Activated CD4-positive, alpha-beta T cell treated with anti-CD3 and anti-CD28 coated beads for 36 hours (primary cell): ENCODE measurements around the gene A4GNT. TPM values are rescaled to one million over a fixed set of nuclear protein-coding genes. Genes with fewer than 3 reads are reported as not detected.
"Not testable (repeated sequence)": the region's sequence is repeated elsewhere in the genome, so short reads cannot be mapped to it uniquely, and the experiment has no call there.

Experiments
- ATAC-seq: fragments of 200-7000 bp; cut with Tn5 transposase; one replicate; pipeline ENCODE4 v1.10.0; 2021; ENCODE audit warnings: mild to moderate bottlenecking, moderate library complexity
- CTCF ChIA-PET: fragments of 350-600 bp; sonication (Branson Sonifier 250); formaldehyde crosslinking; loops from one replicate; lab custom pipeline; 2021; ENCODE audit warnings: antibody characterized with exemption; lab: Charles Lee
- POLR2A ChIA-PET: fragments of 350-600 bp; sonication (Branson Sonifier 250); formaldehyde crosslinking; loops from one replicate; lab custom pipeline; 2021; ENCODE audit warnings: antibody characterized with exemption, inconsistent platforms; lab: Charles Lee
- DNase-seq: peaks from one replicate; pipeline ENCODE4 v3.0.0-alpha.2; 2020
- H3K27ac Mint-ChIP-seq: one replicate; pipeline ENCODE4 v1.8.0; 2021; ENCODE audit warnings: mixed read lengths
- H3K27me3 Mint-ChIP-seq: one replicate; pipeline ENCODE4 v1.8.0; 2021; ENCODE audit warnings: mixed read lengths
- H3K36me3 Mint-ChIP-seq: one replicate; pipeline ENCODE4 v1.8.0; 2021; ENCODE audit warnings: low read depth, mixed read lengths
- H3K4me1 Mint-ChIP-seq: one replicate; pipeline ENCODE4 v1.8.0; 2021; ENCODE audit warnings: mixed read lengths
- H3K4me3 Mint-ChIP-seq: one replicate; pipeline ENCODE4 v1.8.0; 2021; ENCODE audit warnings: mild to moderate bottlenecking, moderate library complexity, mixed read lengths
- H3K9me3 Mint-ChIP-seq: one replicate; pipeline ENCODE4 v1.8.0; 2021; ENCODE audit warnings: low read depth, mixed read lengths
- intact Hi-C, 2 experiments: fragments of 100-400 bp; cut with DNase I in 1 of 2; cut with micrococcal nuclease in 1 of 2; formaldehyde crosslinking; loops; one replicate each; pipeline versions ENCODE4 v1.14.2 to v1.15.1; 2022 to 2024; cut with DNase I, micrococcal nuclease
- total RNA-seq, 2 experiments: library from RNA; stranded (reverse); gene quantifications; one replicate each; pipeline ENCODE4 v1.2.3, GENCODE V29; 2021

The A4GNT gene
- total RNA-seq, 2 experiments from 2014 or later: not detected

DNA sequence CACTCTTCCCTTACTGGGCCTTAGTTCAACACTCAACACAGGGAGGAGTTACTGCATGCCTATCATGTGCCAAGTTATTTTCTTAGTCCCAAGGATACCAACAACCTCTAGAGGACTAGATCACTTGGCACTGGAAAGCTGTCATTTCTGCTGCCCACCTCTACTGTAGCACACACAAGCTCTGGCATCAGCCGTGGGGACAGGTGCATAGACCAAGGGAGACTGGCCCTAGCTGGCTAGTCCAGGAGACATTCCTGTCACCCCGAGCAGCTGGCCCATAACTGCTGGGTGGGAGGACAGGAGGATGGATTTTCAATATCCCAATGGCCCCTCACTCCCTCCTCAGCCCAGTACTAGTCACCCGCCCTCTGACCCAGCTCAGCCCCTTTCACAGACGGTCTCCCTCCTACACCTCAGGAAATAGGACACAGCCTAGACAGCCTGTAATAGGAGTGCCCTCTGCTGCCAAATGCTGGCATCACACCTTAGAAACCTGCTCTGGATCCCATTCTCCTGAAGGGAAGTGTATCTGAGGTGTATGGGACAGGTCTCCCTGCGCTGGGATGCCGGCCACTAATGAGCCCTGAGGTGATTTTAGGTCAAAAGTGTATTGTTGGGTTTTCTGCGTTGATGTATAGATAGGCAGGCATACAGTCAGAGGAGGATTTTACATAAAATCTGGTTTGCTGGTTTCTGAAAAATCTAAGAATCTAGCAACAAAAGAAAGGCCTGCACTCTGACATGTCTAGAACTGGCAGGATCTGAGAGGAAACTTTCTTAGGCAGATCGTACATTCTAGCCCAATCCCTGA, 13.4 kb downstream of the A4GNT start:
- ChIA-PET POLR2A (no interaction called here), CTCF (interaction anchor here (0.6 to 3.7 kb wide), 21 partner anchors 9 to 1803 kb away, joined by 3 to 42 read pairs (median 4); partner anchors contain the start of gene A4GNT)
- peak; percentile 72 for ATAC-seq
- H3K36me3 Mint-ChIP-seq: no peaks in the 10 kb centered on the region
- peaks cover 20% of the 10 kb centered on the region for H3K27me3 Mint-ChIP-seq
- H3K4me1 Mint-ChIP-seq: peaks cover 4% of the 10 kb centered on the region
- DNase-seq: peak; percentile 77
- no peak overlapping the region for H3K27ac Mint-ChIP-seq
- intact Hi-C loops: loop anchor here (1.0 kb wide), 1 partner anchor 51 kb away; no protein-coding TSS in a partner anchor
- no peaks in the 10 kb centered on the region for H3K9me3 Mint-ChIP-seq
- H3K4me3 Mint-ChIP-seq: no peak overlapping the region

DNA sequence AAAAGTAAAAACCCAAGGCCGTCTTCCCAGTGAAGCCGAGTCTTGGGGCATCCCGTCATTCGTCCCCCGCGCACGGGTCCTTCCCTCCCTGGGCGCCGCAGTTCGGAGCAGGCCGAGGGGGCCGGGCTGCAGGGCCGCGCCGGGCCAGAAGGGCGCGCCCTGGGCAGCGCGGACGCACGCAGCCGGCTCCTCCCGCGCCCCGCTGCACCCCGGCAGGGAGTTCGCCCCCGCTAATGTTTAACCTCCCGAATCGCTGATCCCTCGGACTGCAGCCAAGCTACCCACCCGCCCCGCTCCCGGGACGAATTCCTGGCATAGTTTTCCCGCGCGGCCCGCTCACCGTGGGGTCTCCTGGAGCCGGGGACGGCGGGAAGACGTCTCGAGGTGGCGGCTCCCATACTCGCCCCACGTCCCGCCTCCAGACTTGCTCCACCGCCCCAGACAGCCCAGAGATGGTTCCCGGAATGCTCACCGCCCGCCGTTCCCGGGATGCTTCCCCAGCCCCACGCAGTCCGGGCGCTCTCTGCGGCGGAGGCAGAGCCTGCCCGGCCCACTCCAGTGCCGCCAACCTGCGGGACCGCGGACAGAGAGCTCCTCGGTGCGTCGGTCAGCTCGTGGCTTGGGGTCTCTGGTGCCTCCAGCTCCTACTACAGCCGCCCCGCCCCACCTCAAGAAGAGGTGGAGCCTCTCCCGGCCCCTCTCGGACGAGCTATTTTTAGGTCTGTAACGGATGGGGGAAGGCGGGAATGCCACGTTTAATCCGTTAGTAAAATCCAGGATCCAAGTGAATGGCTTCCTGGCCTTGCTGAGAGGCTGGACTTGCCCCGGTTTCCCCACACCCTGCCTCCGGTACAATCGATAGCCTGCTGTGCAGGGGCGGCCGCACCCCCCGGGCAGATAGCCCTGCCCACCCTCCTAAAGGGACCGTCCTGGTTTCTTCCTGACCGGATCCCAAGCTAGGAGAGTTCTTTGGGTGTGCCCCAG, 16.9 kb downstream of the A4GNT start, which contains the start of gene DZIP1L:
TSS of gene DZIP1L (minus strand) at position 621 of the 984 bp plus-strand sequence. CDS start 11,637 bp downstream, outside the sequence.
- ATAC-seq (peak; percentile 91), DNase-seq (peak; percentile 57)
- H3K4me1 Mint-ChIP-seq: peaks cover 4% of the 10 kb centered on the region
- H3K36me3 Mint-ChIP-seq: no peaks in the 10 kb centered on the region
- intact Hi-C loops: no loop called here
- no peak within 1 kb of the TSS for H3K27ac Mint-ChIP-seq
- H3K27me3 Mint-ChIP-seq: peaks cover 31% of the 10 kb centered on the region
- no peaks in the 10 kb centered on the region for H3K9me3 Mint-ChIP-seq
- POLR2A ChIA-PET: no interaction called here
- CTCF ChIA-PET: interaction anchor here (0.6 to 2.0 kb wide), 4 partner anchors 13 to 218 kb away, joined by 3 to 9 read pairs (median 4); no protein-coding TSS in a partner anchor
- H3K4me3 Mint-ChIP-seq: peak within 1 kb of the TSS; percentile 69

DNA sequence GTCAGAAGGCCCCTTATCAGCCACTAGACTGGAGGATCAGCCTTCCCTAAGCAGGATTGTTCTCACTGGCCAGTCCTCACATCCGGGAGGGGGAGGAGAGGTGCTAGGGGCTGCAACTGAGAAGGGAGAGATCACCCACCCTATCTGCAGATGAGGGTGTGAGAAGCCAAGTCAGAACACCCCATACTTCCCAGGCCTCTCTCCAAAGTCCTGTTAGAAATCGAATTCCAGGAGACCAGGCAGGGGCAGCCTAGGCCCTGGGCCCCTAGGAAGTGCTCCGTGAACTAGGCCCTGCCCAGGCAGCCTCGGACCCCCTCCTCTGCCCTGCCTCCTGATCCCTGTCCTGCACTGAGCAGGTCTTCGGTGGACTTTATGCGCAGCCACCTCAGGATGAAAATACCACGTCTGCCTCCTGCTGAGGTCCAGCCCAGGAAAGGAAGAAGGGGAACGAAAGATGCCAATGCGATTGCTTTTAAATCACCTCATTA, 17.7 kb downstream of the A4GNT start:
- H3K9me3 Mint-ChIP-seq: no peaks in the 10 kb centered on the region
- peaks cover 30% of the 10 kb centered on the region for H3K27me3 Mint-ChIP-seq
- peaks cover 4% of the 10 kb centered on the region for H3K4me1 Mint-ChIP-seq
- intact Hi-C loops: no loop called here
- H3K4me3 Mint-ChIP-seq: peak overlapping the region; percentile 69
- ATAC-seq: no peak
- DNase-seq: no peak
- H3K36me3 Mint-ChIP-seq: no peaks in the 10 kb centered on the region
- H3K27ac Mint-ChIP-seq: no peak overlapping the region
- CTCF ChIA-PET: interaction anchor here (1.3 kb wide), 1 partner anchor 219 kb away, joined by 3 read pairs; no protein-coding TSS in a partner anchor
- POLR2A ChIA-PET: no interaction called here

DNA sequence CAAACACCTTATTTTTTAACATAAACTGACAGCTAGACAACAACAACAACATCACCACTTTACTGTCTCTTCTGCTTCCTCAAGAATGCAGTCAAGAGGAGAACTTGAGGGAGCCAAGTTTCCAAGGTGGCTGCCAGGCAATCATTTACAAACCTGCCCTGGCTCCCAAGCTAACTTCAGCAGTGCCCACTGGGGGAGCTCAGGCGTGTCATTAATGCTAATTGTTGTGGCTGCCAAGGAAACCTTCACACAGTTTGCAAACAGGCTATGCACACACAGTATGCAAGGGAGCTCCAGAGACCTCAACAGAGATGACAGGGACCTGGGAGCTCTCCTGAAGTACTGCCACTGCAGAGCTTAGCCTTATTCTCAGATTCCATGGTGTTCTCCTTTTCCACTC, 18.9 kb downstream of the A4GNT start:
- no peaks in the 10 kb centered on the region for H3K36me3 Mint-ChIP-seq
- intact Hi-C loops: no loop called here
- no peak for DNase-seq
- peaks cover 4% of the 10 kb centered on the region for H3K4me1 Mint-ChIP-seq
- H3K27me3 Mint-ChIP-seq: peaks cover 29% of the 10 kb centered on the region
- no peak overlapping the region for H3K27ac Mint-ChIP-seq
- no peak for ATAC-seq
- ChIA-PET CTCF (interaction anchor here (0.6 to 1.9 kb wide), 2 partner anchors 16 to 48 kb away, joined by 3 to 5 read pairs; no protein-coding TSS in a partner anchor), POLR2A (no interaction called here)
- H3K4me3 Mint-ChIP-seq: no peak overlapping the region
- no peaks in the 10 kb centered on the region for H3K9me3 Mint-ChIP-seq

DNA sequence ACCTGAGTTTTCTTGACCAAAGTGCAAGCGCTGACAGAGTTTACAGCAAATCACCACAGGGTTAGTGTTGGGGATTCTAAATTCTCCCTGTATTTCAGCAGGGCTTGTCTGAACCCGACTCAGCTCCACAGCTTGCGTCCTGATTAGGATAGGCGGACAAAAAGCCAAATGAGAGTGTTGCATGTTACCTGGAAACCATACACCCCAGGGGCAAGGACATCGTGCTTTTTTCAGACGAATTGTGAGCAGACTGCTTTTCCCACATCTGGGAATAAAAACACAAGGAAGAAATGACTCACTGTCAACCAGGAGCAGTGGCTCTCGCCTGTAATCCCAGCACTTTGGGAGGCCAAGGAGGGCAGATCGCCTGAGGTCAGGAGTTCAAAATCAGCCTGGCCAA, 19.8 kb downstream of the A4GNT start:
- no peaks in the 10 kb centered on the region for H3K36me3 Mint-ChIP-seq
- intact Hi-C loops: no loop called here
- CTCF ChIA-PET: interaction anchor here (0.7 to 1.9 kb wide), 4 partner anchors 20 to 47 kb away, joined by 3 to 5 read pairs (median 4); no protein-coding TSS in a partner anchor
- POLR2A ChIA-PET: no interaction called here
- H3K4me3 Mint-ChIP-seq: no peak overlapping the region
- H3K4me1 Mint-ChIP-seq: peaks cover 4% of the 10 kb centered on the region
- no peaks in the 10 kb centered on the region for H3K9me3 Mint-ChIP-seq
- H3K27me3 Mint-ChIP-seq: peaks cover 31% of the 10 kb centered on the region
- no peak overlapping the region for H3K27ac Mint-ChIP-seq
- ATAC-seq: no peak
- DNase-seq: no peak

DNA sequence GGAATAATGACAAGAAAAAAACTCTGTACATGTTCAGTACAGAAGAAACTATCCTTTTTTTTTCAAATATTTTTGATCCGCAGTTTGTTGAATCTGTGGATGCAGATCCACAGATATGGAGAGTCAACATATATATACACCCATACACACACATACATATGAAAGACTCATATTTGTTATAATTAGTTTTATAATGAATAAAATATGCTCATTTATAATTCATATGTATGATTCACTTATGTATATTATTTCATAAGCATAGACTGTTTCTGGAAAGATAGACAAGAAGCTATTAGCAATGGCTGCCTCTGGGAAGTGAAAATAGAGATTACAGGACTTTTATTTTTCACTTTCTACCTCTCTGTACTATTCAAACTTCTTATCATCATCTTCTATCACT, 26.6 kb downstream of the A4GNT start:
- no peak for ATAC-seq
- CTCF ChIA-PET: interaction anchor here (1.1 kb wide), 1 partner anchor 18 kb away, joined by 3 read pairs; no protein-coding TSS in a partner anchor
- peaks cover 11% of the 10 kb centered on the region for H3K27me3 Mint-ChIP-seq

DNA sequence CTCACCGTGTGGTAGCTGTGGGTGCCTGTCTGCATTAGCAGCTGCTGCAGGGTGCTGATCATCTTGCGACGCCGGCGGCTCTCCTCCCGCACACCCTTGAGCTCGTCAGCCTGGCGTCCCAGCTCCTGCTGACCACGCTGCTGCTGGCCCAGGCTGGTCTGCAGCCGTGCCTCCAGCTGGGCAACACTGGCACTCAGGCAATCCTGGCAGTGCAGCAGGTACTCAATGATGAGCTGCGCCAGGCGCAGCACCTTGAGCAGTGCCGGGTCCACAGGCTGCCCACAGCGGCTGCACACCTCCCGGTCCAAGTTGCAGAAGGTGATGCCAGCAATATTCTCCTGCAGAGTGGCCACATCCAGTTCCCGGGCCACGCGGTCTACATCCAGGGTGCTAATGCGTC, 28.7 kb downstream of the A4GNT start:
- Mint-ChIP-seq H3K36me3 (no peaks in the 10 kb centered on the region), H3K27ac (no peak overlapping the region), H3K9me3 (no peaks in the 10 kb centered on the region), H3K4me1 (no peaks in the 10 kb centered on the region), H3K27me3 (peaks cover 7% of the 10 kb centered on the region), H3K4me3 (no peak overlapping the region)
- intact Hi-C loops: no loop called here
- POLR2A ChIA-PET: no interaction called here
- CTCF ChIA-PET: interaction anchor here (1.4 kb wide), 1 partner anchor 51 kb away, joined by 7 read pairs; no protein-coding TSS in a partner anchor
- ATAC-seq: no peak
- no peak for DNase-seq

More for the DNA sequence above, 26.6 kb downstream of the A4GNT start:
- no peaks in the 10 kb centered on the region for H3K36me3 Mint-ChIP-seq
- no peak for DNase-seq
- H3K27ac Mint-ChIP-seq: no peak overlapping the region
- intact Hi-C loops: no loop called here
- H3K4me1 Mint-ChIP-seq: no peaks in the 10 kb centered on the region
- POLR2A ChIA-PET: no interaction called here
- no peak overlapping the region for H3K4me3 Mint-ChIP-seq
- no peaks in the 10 kb centered on the region for H3K9me3 Mint-ChIP-seq

DNA sequence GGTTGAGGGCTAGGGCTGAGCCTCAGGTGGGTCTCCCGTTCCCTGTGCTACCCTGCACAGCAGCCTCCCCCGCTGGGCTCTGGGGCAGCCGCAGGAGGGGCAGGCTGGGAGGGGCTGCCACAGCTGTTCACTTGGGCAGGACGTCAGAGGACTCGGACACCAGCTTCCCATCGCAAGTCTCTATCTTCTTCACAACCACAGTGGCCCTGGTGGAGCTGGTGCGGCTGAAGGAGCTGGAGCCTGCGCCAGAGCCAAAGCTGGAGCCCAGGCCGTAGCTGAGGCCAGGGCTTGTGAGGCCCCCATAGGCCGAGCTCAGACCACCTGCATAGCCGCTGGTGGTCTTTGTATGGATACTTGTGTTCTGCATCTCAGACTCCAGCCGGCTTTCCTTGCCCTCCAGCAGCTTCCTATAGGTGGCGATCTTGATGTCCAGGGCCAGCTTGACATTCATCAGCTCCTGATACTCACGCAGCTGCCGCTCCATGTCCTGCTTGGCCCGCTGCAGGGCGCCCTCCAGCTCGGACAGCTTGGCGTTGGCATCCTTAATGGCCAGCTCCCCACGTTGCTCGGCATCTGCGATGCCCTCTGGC, 30.7 kb downstream of the A4GNT start:
- H3K27ac Mint-ChIP-seq, DNase-seq, H3K4me3 Mint-ChIP-seq, H3K36me3 Mint-ChIP-seq, ATAC-seq, H3K27me3 Mint-ChIP-seq, POLR2A ChIA-PET, H3K9me3 Mint-ChIP-seq, H3K4me1 Mint-ChIP-seq, intact Hi-C loops: not testable (repeated sequence)
- CTCF ChIA-PET: interaction anchor here (0.8 to 1.0 kb wide), 2 partner anchors 17 to 23 kb away, joined by 3 to 4 read pairs; no protein-coding TSS in a partner anchor

DNA sequence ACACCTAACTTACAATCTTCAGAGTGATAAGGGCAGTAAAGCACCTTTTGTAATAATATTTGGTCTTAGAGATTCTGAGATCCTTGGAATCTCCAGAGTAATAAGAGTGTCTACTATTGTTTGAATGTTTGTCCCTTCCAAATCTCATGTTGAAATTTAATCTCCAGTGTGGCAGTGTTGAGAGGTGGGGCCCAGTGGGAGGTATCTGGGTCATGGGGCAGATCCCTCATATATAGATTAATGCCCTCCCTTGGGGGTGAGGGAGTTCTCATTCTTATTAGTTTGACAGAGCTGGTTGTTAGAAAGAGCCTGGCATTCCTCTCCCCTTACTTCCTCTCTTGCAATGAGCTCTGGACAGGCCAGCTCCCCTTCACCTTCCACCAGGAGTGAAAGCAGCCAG, 32.8 kb downstream of the A4GNT start:
- Mint-ChIP-seq H3K4me3 (no peak overlapping the region), H3K27me3 (peaks cover 4% of the 10 kb centered on the region), H3K27ac (no peak overlapping the region), H3K36me3 (no peaks in the 10 kb centered on the region), H3K9me3 (no peaks in the 10 kb centered on the region), H3K4me1 (no peaks in the 10 kb centered on the region)
- CTCF ChIA-PET: interaction anchor here (0.7 kb wide), 1 partner anchor 16 kb away, joined by 5 read pairs; the partner anchor contains the start of gene DZIP1L
- POLR2A ChIA-PET: no interaction called here
- DNase-seq: no peak
- intact Hi-C loops: no loop called here
- ATAC-seq: no peak
